GM12891 (cell line): ENCODE measurements around the gene INO80B.
"Not testable (repeated sequence)": the region's sequence is repeated elsewhere in the genome, so short reads cannot be mapped to it uniquely, and the experiment has no call there.

Experiments used
- DNase-seq: peaks from one replicate; pipeline ENCODE4 v3.0.0; 2011; ENCODE audit warnings: low spot score; ENCODE audit not compliant: insufficient read length
- FAIRE-seq: peaks from 2 replicates; lab custom pipeline; 2011; peaks lifted over from hg19 to GRCh38; lab: Jason Lieb, UNC
- PAX5 ChIP-seq: IDR thresholded peaks from 2 replicates; pipeline ENCODE4 v1.6.1; 2011; ENCODE audit warnings: low read length, moderate library complexity, mild to moderate bottlenecking; ENCODE audit not compliant: insufficient read depth, severe bottlenecking
- POLR2A ChIP-seq: IDR thresholded peaks from 2 replicates; pipeline ENCODE4 v1.6.1; 2011; ENCODE audit warnings: low read depth, low read length, control low read depth
- POLR2AphosphoS5 ChIP-seq: IDR thresholded peaks from 2 replicates; pipeline ENCODE4 v1.6.1; 2011; ENCODE audit warnings: low read depth, low read length, control low read depth
- POU2F2 ChIP-seq: IDR thresholded peaks from 2 replicates; pipeline ENCODE4 v1.6.1; 2011; ENCODE audit warnings: low read depth, mild to moderate bottlenecking, control low read depth, low read length, moderate library complexity
- SPI1 ChIP-seq: IDR thresholded peaks from 2 replicates; pipeline ENCODE4 v1.6.1; 2011; ENCODE audit warnings: low read depth, low read length, control low read depth
- TAF1 ChIP-seq: IDR thresholded peaks from 2 replicates; pipeline ENCODE4 v1.6.1; 2011; ENCODE audit warnings: low read depth, low read length, control low read depth

INO80B gene

DNA sequence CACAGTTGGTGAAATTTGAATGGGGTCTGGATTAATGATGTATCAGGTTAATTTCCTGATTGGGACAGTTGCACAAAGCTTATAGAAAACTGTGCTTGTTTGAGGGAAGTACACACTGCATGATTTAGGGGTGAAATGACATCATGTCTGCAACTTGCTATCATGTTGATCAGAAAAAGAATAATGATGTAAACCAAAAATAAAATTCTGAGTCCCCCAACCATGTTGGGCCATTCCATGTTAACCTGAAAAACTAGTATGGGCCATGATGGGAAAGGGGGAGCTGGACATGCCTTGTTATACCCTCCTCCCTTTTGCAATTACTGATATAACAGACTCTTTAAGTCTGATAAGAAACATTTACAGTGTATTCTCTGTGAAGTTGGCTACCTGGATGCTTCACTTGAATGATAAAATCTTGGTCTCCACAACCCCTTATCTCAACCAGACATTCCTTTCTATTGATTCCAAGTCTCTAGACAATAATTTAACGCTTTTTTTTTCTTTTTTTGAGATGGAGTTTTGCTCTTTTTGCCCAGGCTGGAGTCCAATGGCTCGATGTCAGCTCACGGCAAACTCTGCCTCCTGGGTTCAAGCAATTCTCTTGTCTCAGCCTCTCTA is 4.2 kb upstream of the INO80B start:
- DNase-seq (no peak), FAIRE-seq (no peak)
- TF ChIP-seq POLR2A = no peak
- no peak for TF ChIP-seq POU2F2
- no peak for TF ChIP-seq SPI1
- no peak for TF ChIP-seq PAX5
- no peak for TF ChIP-seq POLR2AphosphoS5
- TF ChIP-seq TAF1 = no peak

DNA sequence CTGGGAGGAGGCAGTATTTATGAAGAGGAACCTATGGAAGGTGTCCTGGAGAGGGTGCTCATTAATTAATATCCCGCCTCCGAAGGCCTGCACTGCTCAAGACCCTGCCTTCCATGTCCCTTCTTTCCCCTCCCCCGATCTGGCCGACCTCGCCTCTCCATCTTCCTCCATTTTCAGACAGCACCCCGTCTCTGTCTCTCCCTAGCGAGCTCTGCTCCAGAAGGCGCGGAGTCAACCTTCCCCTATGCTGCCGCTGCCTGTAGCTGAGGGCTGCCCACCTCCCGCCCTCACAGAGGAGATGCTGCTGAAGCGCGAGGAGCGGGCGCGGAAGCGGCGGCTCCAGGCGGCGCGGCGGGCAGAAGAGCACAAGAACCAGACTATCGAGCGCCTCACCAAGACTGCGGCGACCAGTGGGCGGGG is 2.3 kb downstream of the INO80B start:
- TF ChIP-seq TAF1 (no peak), POU2F2 (peak; percentile 61; the same call in 1 of the 2 replicates)
- DNase-seq = no peak
- no peak for FAIRE-seq

DNA sequence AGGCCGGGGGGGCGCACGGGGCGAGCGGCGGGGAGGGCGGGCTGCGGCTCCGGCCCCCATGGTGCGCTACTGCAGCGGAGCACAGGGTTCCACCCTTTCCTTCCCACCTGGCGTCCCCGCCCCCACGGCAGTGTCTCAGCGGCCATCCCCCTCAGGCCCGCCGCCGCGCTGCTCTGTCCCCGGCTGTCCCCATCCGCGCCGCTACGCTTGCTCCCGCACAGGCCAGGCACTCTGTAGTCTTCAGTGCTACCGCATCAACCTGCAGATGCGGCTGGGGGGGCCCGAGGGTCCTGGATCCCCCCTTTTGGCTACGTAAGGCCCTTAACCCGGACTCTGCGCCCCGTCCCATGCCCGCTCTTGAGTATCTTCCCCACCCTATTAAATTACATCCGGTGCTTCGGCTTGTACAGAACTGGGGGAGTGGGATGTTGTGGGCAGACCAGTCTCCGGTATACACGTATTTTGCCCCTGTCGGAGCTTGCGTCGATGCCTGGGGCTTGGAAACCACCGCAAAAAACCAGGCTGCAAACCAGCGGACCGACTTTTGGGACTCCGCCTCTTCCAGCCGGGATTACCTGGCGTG is 2.8 kb downstream of the INO80B start:
- DNase-seq (no peak), FAIRE-seq (no peak)
- no peak for TF ChIP-seq PAX5
- TF ChIP-seq POLR2A = no peak; the same call in 1 of the 2 replicates
- TF ChIP-seq POU2F2 = no peak; the same call in 1 of the 2 replicates
- peak; percentile 49; the same call in 1 of the 2 replicates for TF ChIP-seq POLR2AphosphoS5
- TF ChIP-seq SPI1 = no peak
- peak; percentile 66 for TF ChIP-seq TAF1

DNA sequence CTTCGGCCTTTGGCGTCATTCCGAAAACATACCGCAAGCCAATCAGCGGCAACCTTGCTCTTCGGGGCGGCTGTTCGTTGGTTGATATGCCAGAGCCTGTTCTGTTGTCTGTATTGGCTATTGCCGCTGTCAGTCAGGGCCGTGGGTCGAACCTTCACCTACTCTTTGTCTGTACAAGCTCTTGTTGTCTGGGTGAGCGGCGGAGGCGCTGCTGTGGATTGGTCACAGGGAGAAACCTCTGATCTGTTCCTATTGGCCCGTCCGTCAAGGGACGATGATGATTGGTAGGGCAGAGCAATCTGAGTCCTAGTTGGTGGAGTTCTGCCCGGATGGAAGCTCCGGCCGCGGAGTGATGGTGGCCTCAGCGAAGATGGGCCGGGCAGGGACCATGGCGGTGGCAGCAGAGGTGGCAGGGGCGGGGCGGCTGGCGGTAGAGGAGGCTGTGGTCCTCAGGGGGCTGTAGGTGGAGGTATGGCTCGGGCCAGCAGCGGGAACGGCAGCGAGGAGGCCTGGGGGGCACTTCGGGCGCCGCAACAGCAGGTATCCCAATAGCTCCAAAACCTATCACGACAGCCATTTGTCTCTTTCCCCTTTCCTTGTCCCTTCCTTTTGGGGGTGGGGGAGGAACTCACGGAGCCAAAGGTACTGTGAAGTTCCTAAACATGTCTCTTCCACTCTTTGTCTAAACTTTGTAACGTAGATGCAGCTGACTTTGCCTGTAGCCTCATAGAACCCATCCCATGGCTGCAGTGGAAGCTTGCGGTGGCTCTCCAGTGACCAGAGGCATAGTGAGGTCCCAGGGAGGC is 3.4 kb downstream of the INO80B start, which contains the start of gene WBP1:
Gene WBP1, plus strand, starts transcription at position 307 of the 806 bp plus-strand sequence. Its CDS starts 165 bp downstream, at position 472.
- DNase-seq = peak; percentile 89
- FAIRE-seq = peak; percentile 96
- TF ChIP-seq POLR2A = peak; percentile 55; the same call in 1 of the 2 replicates
- no peak for TF ChIP-seq PAX5
- TF ChIP-seq POU2F2 = 0 out of 2 replicates have a peak, but pooled peaks have one; percentile 25
- no peak for TF ChIP-seq SPI1
- TF ChIP-seq POLR2AphosphoS5 = 0 out of 2 replicates have a peak, but pooled peaks have one; percentile 7
- no peak for TF ChIP-seq TAF1

DNA sequence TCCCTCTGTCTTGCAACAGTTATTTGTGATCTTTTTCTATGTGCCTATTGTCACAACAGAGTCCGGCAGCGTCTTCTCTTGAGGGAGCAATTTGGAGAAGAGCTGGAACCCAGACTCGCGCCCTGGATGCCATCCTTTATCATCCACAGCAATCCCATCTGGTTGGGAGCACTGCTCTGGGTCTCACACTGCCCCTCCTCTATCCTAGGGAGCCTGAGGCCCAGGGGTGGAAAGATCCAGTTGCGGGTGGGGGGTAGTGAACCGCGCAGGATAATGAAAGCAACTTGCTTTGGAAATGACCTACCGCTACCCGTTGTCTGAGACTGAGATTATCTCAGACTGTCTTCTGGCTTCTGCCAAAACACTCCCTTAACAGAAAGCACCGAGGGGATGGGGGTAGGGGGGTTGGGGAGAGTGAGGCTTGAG is 4.1 kb downstream of the INO80B start:
- TF ChIP-seq PAX5 (no peak), POU2F2 (no peak), POLR2A (no peak), TAF1 (no peak), SPI1 (no peak), POLR2AphosphoS5 (no peak)
- FAIRE-seq (no peak), DNase-seq (no peak)

DNA sequence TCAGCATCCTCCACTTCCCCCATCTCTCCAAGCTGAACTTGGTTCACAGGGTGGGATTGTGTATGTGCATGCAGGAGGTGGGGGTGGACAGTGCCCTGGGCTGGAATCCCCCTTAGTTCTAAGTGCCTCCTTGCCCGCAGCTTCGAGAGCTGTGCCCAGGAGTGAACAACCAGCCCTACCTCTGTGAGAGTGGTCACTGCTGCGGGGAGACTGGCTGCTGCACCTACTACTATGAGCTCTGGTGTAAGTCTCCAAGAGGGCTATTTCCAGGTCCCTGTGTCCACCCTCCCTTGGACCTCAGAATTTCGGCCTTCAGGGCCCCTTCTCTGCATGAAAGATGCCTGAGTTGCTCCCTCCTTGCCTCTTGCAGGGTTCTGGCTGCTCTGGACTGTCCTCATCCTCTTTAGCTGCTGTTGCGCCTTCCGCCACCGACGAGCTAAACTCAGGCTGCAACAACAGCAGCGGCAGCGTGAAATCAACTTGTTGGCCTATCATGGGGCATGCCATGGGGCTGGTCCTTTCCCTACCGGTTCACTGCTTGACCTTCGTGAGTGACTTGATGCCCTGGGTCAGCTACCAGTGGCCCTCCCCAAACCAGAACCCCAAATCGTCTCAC is 4.7 kb downstream of the INO80B start:
- TF ChIP-seq POLR2AphosphoS5 (peak; percentile 74), POLR2A (0 out of 2 replicates have a peak, but pooled peaks have one; percentile 33)
- FAIRE-seq, DNase-seq: not testable (repeated sequence)

DNA sequence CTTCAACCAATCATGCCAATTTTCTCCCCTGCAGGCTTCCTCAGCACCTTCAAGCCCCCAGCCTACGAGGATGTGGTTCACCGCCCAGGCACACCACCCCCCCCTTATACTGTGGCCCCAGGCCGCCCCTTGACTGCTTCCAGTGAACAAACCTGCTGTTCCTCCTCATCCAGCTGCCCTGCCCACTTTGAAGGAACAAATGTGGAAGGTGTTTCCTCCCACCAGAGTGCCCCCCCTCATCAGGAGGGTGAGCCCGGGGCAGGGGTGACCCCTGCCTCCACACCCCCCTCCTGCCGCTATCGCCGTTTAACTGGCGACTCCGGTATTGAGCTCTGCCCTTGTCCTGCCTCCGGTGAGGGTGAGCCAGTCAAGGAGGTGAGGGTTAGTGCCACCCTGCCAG is 5.3 kb downstream of the INO80B start:
- not testable (repeated sequence) for DNase-seq, FAIRE-seq

DNA sequence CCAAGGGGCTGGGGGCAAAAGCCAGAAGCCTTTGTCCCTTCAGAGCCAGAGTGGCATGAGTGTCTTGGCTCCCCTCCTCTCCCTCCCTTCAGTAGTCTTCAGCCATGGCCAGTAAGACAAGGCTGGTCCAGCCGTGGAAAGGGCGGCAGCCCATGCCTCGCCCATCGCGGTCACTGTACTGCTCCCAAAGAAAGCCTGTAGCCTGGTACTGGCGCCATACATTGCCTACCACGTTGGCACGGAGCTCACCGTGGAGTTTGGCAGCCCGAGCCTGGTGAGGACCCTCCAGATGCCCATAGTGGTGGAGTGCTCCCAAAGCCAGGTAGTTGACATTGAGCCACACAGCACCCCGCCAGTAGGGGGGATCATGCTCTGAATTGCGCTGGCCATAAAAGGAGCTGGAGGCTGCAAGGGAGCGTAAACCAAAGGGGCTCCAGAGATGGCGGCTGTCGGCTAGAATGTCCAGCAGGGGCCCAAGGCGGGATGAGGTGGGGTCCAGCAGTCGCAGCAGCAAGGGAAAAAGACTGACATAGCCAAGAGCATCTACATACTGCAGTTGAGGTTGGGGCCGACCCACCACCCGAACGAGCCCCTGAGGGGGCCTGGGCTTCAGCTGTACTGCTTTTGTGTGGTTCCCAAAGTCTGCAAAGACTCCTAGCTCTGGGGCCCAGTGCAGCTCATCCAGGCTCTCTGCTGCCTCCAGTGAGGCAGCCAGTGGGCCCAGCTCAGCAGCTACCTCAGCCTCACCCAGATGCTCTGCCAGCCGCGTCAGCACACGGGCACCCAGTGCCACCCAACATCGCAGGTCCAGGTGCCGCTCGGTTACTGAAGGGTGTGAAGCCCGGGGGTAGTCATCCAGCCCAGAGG is 6.5 kb downstream of the INO80B start:
- no peak for DNase-seq
- TF ChIP-seq POLR2AphosphoS5 = no peak
- no peak for TF ChIP-seq PAX5
- TF ChIP-seq POLR2A = no peak
- no peak for TF ChIP-seq SPI1
- TF ChIP-seq TAF1 = no peak
- TF ChIP-seq POU2F2 = no peak
- FAIRE-seq = no peak
